ENCODE results near the gene TPPP2.

GRCh38 chr14:21048638-21049037 lies 18.6 kb downstream of the TPPP2 start:
- TF ChIP-seq CTCF (conservative IDR thresholded peaks at IDR 0.05 in 1 of 2, IDR thresholded peaks at IDR 0.05 in 1 of 2; ENCODE audit: extremely low read depth in 1 of 2, insufficient read depth in 1 of 2, low read depth in 1 of 2, low read length in 2 of 2) (no peak), EZH2 (IDR thresholded peaks at IDR 0.05; ENCODE audit: borderline replicate concordance, low read length) (no peak)

Measured in mammary epithelial cell (primary cell).